ENCODE measurements around the gene ZNF423. TPM values are rescaled to one million over a fixed set of nuclear protein-coding genes. Genes with fewer than 3 reads are reported as not detected.

The ZNF423 gene
- total RNA-seq, 1 experiment from 2014 or later = 0.49 TPM

- H3K36me3 ChIP-seq (ENCODE audit: control insufficient read depth, insufficient read depth, low read length) = no peaks in the 10 kb centered on the region
- no peaks in the 10 kb centered on the region for H3K4me1 ChIP-seq (ENCODE audit: control insufficient read depth, insufficient read depth, low read length)
- CTCF ChIA-PET = no interaction called here
- POLR2A ChIA-PET = no interaction called here
- ATAC-seq = no peak
- H3K27me3 ChIP-seq (ENCODE audit: control insufficient read depth, insufficient read depth, low read length) = no peaks in the 10 kb centered on the region
- H3K9me3 ChIP-seq (ENCODE audit: control insufficient read depth, insufficient read depth, low read depth, low read length) = no peaks in the 10 kb centered on the region
- no peak overlapping the region for H3K4me3 ChIP-seq (ENCODE audit: low read depth in 2 of 2, low read length in 2 of 2)
- in situ Hi-C loops (cut with HindIII; ENCODE audit: low pct_unique_long_range_greater_than_20kb, low sequenced_read_pairs) = no loop called here
- TF ChIP-seq SIN3A (IDR thresholded peaks at IDR 0.05; ENCODE audit: borderline replicate concordance, insufficient read depth, low read depth, low read length) (no peak), POLR2AphosphoS5 (IDR thresholded peaks at IDR 0.05; ENCODE audit: low read depth, low read length) (no peak), CTCF (IDR thresholded peaks at IDR 0.05) (no peak), REST (IDR thresholded peaks at IDR 0.05; ENCODE audit: insufficient read depth in 1 of 2, low read depth in 2 of 2, low read length in 1 of 2) (no peak), TCF7L2 (IDR thresholded peaks at IDR 0.05; ENCODE audit: low read depth, low read length) (no peak)
- no peak for DNase-seq (ENCODE audit: low read depth, low spot score)
- no TSS peak for BruUV-seq (replicated peaks)
- intact Hi-C loops (cut with micrococcal nuclease; ENCODE audit: unreplicated experiment) = no loop called here
- H3K27ac ChIP-seq (ENCODE audit: low read length) = no peak overlapping the region
These were observed 397.7 kb downstream of the ZNF423 start for GRCh38 chr16:49458243-49458642.

- CTCF ChIA-PET = interaction anchor here (0.7 kb wide), 1 partner anchor 473 kb away, joined by 4 read pairs; no protein-coding TSS in a partner anchor
- POLR2A ChIA-PET = no interaction called here
- H3K9me3 ChIP-seq (ENCODE audit: control insufficient read depth, insufficient read depth, low read depth, low read length) = no peaks in the 10 kb centered on the region
- in situ Hi-C loops (cut with HindIII; ENCODE audit: low pct_unique_long_range_greater_than_20kb, low sequenced_read_pairs) (no loop called here), intact Hi-C loops (cut with micrococcal nuclease; ENCODE audit: unreplicated experiment) (no loop called here)
- TF ChIP-seq CTCF (IDR thresholded peaks at IDR 0.05) = no peak
- no peak for TF ChIP-seq POLR2AphosphoS5 (IDR thresholded peaks at IDR 0.05; ENCODE audit: low read depth, low read length)
- no peak for TF ChIP-seq TCF7L2 (IDR thresholded peaks at IDR 0.05; ENCODE audit: low read depth, low read length)
- TF ChIP-seq REST (IDR thresholded peaks at IDR 0.05; ENCODE audit: insufficient read depth in 1 of 2, low read depth in 2 of 2, low read length in 1 of 2) = no peak
- TF ChIP-seq SIN3A (IDR thresholded peaks at IDR 0.05; ENCODE audit: borderline replicate concordance, insufficient read depth, low read depth, low read length) = no peak
- no peak for DNase-seq (ENCODE audit: low read depth, low spot score)
- no peak overlapping the region for H3K4me3 ChIP-seq (ENCODE audit: low read depth in 2 of 2, low read length in 2 of 2)
- ATAC-seq = no peak
- no TSS peak for BruUV-seq (replicated peaks)
- no peaks in the 10 kb centered on the region for H3K4me1 ChIP-seq (ENCODE audit: control insufficient read depth, insufficient read depth, low read length)
- H3K27me3 ChIP-seq (ENCODE audit: control insufficient read depth, insufficient read depth, low read length) = no peaks in the 10 kb centered on the region
- H3K27ac ChIP-seq (ENCODE audit: low read length) = no peak overlapping the region
- H3K36me3 ChIP-seq (ENCODE audit: control insufficient read depth, insufficient read depth, low read length) = no peaks in the 10 kb centered on the region
These were observed 398.7 kb downstream of the ZNF423 start for GRCh38 chr16:49457196-49457595.
